GM12891 (cell line): Measurements from ENCODE around the gene THRA.
"Not testable (repeated sequence)": the region's sequence is repeated elsewhere in the genome, so short reads cannot be mapped to it uniquely, and the experiment has no call there.

Source experiments
- DNase-seq: peaks from one replicate; pipeline ENCODE4 v3.0.0; 2011; ENCODE audit warnings: low spot score; ENCODE audit not compliant: insufficient read length
- FAIRE-seq: peaks from 2 replicates; lab custom pipeline; 2011; peaks lifted over from hg19 to GRCh38; lab: Jason Lieb, UNC
- PAX5 ChIP-seq: IDR thresholded peaks from 2 replicates; pipeline ENCODE4 v1.6.1; 2011; ENCODE audit warnings: low read length, moderate library complexity, mild to moderate bottlenecking; ENCODE audit not compliant: insufficient read depth, severe bottlenecking
- POLR2A ChIP-seq: IDR thresholded peaks from 2 replicates; pipeline ENCODE4 v1.6.1; 2011; ENCODE audit warnings: low read depth, low read length, control low read depth
- POLR2AphosphoS5 ChIP-seq: IDR thresholded peaks from 2 replicates; pipeline ENCODE4 v1.6.1; 2011; ENCODE audit warnings: low read depth, low read length, control low read depth
- POU2F2 ChIP-seq: IDR thresholded peaks from 2 replicates; pipeline ENCODE4 v1.6.1; 2011; ENCODE audit warnings: low read depth, mild to moderate bottlenecking, control low read depth, low read length, moderate library complexity
- SPI1 ChIP-seq: IDR thresholded peaks from 2 replicates; pipeline ENCODE4 v1.6.1; 2011; ENCODE audit warnings: low read depth, low read length, control low read depth
- TAF1 ChIP-seq: IDR thresholded peaks from 2 replicates; pipeline ENCODE4 v1.6.1; 2011; ENCODE audit warnings: low read depth, low read length, control low read depth

Gene THRA

DNA sequence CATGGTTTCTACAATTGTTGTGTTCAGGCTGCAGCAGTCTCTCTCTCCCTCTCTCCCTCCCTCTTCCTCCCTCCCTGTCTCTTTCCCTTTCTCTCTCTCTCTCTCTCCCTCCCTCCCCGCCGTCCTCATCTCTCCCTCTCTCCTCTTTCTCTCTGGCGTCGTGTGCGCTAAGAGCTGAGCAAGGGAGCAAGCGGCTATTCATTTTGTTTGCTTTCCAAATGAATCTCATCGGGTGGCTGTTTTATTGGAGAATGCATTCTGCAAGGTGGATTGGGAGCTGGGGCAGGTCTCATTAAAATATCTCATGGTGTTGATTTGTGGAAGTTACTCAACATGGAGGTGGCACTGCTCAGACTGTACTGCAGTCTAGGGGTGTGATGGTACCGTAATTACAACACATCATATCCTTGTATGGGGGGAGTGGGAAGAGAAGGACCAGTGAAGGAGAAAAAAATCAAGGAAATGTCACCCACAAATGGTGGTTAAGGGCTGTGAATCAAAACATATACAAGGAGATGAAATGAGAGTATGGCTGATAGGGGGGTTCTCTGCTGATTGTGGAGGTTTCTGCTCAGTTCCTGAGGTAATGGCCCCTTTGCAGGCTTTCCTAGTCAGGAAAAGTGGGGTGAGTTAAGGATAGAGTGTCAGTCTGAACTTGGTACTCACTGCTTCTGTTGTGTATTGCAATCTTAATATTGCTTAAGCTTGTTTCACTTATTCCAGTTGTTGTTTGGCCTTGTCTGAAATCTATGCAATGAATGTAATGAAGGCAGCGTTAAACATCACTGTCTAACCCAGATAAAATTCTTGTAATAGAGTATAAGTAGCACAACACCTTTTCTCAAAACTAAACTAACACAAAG is 61.7 kb downstream of the THRA start:
- FAIRE-seq (peak; percentile 40), DNase-seq (no peak)
- no peak for TF ChIP-seq SPI1
- TF ChIP-seq POLR2AphosphoS5 = no peak
- no peak for TF ChIP-seq POLR2A
- TF ChIP-seq PAX5 = no peak
- no peak for TF ChIP-seq TAF1
- TF ChIP-seq POU2F2 = no peak

- FAIRE-seq (no peak), DNase-seq (no peak)
- TF ChIP-seq SPI1 (no peak), TAF1 (no peak), POLR2A (no peak), POLR2AphosphoS5 (no peak), POU2F2 (no peak), PAX5 (no peak)
These were observed 66.7 kb downstream of the THRA start for GRCh38 chr17:40129498-40129897.

- TF ChIP-seq SPI1 (no peak), PAX5 (no peak), POU2F2 (no peak), POLR2A (no peak; the same call in 1 of the 2 replicates), POLR2AphosphoS5 (0 out of 2 replicates have a peak, but pooled peaks have one; percentile 37), TAF1 (no peak)
- DNase-seq = no peak
- no peak for FAIRE-seq
These were observed 67.7 kb downstream of the THRA start for GRCh38 chr17:40130352-40131042.

DNA sequence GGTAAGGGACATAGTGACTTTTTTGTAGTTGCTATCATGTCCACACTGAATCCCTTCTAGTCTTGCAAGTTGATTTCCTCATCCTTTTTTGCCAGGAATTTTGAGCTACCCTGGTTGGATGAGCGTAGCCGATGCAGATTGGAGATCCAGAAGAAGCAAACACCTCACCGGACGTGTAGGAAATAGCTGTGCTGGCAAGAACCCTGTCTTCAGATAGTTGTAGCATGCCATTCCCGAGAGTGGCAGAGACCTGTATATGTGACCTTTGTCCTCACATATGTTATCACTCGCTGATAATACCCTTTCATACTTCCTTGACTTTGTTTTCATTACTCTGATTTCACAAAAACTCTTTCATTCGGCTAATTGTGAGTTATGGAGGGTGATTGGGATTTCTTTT is 71.4 kb downstream of the THRA start:
- TF ChIP-seq TAF1 (no peak), SPI1 (no peak), POU2F2 (no peak), PAX5 (no peak), POLR2A (no peak), POLR2AphosphoS5 (no peak)
- no peak for DNase-seq
- FAIRE-seq = no peak

GRCh38 chr17:40135817-40136216 is 73.1 kb downstream of the THRA start:
- DNase-seq = no peak
- no peak for FAIRE-seq
- TF ChIP-seq TAF1 = no peak
- no peak for TF ChIP-seq POU2F2
- no peak for TF ChIP-seq POLR2AphosphoS5
- TF ChIP-seq POLR2A = no peak
- no peak for TF ChIP-seq PAX5
- TF ChIP-seq SPI1 = no peak

DNA sequence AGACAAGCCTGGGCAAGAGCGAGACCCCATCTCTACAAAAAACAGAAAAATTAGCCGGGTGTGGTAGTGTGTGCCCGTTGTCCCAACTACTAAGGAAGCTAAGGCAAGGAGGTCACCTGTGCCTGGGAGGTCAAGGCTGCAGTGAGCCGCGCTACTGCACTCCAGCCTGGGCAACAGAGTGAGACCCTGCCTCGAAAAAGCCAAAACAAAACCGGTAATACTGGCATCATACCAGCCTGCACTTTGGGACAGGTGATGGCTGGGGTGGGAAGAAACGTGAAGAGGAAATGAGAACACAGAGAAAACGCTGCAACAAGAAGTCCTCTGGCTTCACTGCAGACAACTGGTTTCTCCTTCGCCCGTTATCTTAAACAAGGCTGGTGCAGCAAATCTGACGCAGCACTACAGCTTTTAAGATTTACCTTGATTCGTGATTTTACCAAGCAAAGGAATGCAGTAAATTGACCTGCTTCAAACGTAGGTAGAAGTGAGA is 76.8 kb downstream of the THRA start:
- FAIRE-seq = no peak
- TF ChIP-seq SPI1 (peak; percentile 66), POLR2AphosphoS5 (no peak)

GRCh38 chr17:40143166-40143565 is 80.4 kb downstream of the THRA start:
- FAIRE-seq, DNase-seq: not testable (repeated sequence)

More for the DNA sequence above, 76.8 kb downstream of the THRA start:
- DNase-seq = peak; percentile 38
